Endothelial cell of umbilical vein (primary cell): Measurements from ENCODE around the gene CYGB. TPM values are rescaled to one million over a fixed set of nuclear protein-coding genes. Genes with fewer than 3 reads are reported as not detected.

Source experiments
- BruUV-seq: library from RNA; stranded (reverse); fragments of 400-500 nt; replicated peaks from 2 replicates; lab custom pipeline; 2021; lab: Mats Ljungman, UMichigan
- CTCF ChIA-PET: fragments of 300-600, 350-600 bp; sonication (Branson Sonifier 250); formaldehyde crosslinking; loops from one replicate; lab custom pipeline; 2021; ENCODE audit warnings: antibody characterized with exemption, inconsistent platforms; lab: Charles Lee
- POLR2A ChIA-PET: fragments of 300-600, 350-600 bp; sonication (Branson Sonifier 250); formaldehyde crosslinking; loops from one replicate; lab custom pipeline; 2021; ENCODE audit warnings: antibody characterized with exemption, inconsistent platforms; lab: Charles Lee
- DNase-seq: peaks from one replicate; pipeline ENCODE4 v3.0.0-alpha.2; 2011; ENCODE audit warnings: low read depth, low spot score
- FAIRE-seq: peaks from 2 replicates; lab custom pipeline; 2011; peaks lifted over from hg19 to GRCh38; lab: Jason Lieb, UNC
- H2AFZ ChIP-seq: 2 replicates; pipeline ENCODE4 v1.6.0; 2012; ENCODE audit warnings: low read depth, low read length, control low read depth, inconsistent platforms
- H3K27ac ChIP-seq: 2 replicates; pipeline ENCODE4 v1.5.1; 2011; ENCODE audit warnings: low read depth, mild to moderate bottlenecking, control low read depth, low read length, moderate library complexity; ENCODE audit not compliant: insufficient read depth
- H3K27me3 ChIP-seq, 2 experiments: 2 replicates each; pipeline versions ENCODE4 v1.6.0 to v1.6.1; 2011; ENCODE audit warnings: low read length in 2 of 2, mixed read lengths in 1 of 2; ENCODE audit not compliant: control insufficient read depth in 2 of 2, insufficient read depth in 2 of 2
- H3K36me3 ChIP-seq, 2 experiments: 2 replicates in 1 of 2; 3 replicates in 1 of 2; pipeline ENCODE4 v1.5.1; 2011; ENCODE audit warnings: low read length in 2 of 2, mild to moderate bottlenecking in 1 of 2, moderate library complexity in 1 of 2; ENCODE audit not compliant: control insufficient read depth in 2 of 2, insufficient read depth in 2 of 2; ENCODE audit errors: extremely low read depth in 1 of 2
- H3K4me1 ChIP-seq: 3 replicates; pipeline ENCODE4 v1.5.1; 2011; ENCODE audit warnings: mild to moderate bottlenecking, low read length; ENCODE audit not compliant: control insufficient read depth, insufficient read depth; ENCODE audit errors: extremely low read depth
- H3K4me2 ChIP-seq: 2 replicates; pipeline ENCODE4 v1.6.1; 2011; ENCODE audit warnings: low read length, control low read depth, mixed read lengths; ENCODE audit not compliant: insufficient read depth
- H3K4me3 ChIP-seq, 3 experiments: fragments of 200-600 bp in 1 of 3; sonication (generic), shearing (Covaris generic) in 1 of 3; replicated peaks in 1 of 3; 2 replicates each; pipeline ENCODE4 v1.5.1; 2011 to 2016; ENCODE audit warnings: control low read depth in 3 of 3, low read length in 3 of 3, mild to moderate bottlenecking in 2 of 3, inconsistent platforms in 1 of 3, low read depth in 1 of 3, moderate library complexity in 1 of 3; ENCODE audit not compliant: insufficient read depth in 1 of 3
- H3K79me2 ChIP-seq: 2 replicates; pipeline ENCODE4 v1.6.0; 2012; ENCODE audit warnings: low read length, inconsistent platforms; ENCODE audit not compliant: control insufficient read depth, insufficient read depth
- H3K9ac ChIP-seq: replicated peaks from 2 replicates; pipeline ENCODE3; 2011; ENCODE audit warnings: low read length, control low read depth; ENCODE audit not compliant: insufficient read depth; ENCODE audit errors: extremely low read depth
- H3K9me1 ChIP-seq: replicated peaks from 3 replicates; pipeline ENCODE4 v1.6.0; 2011; ENCODE audit warnings: mild to moderate bottlenecking, low read length; ENCODE audit not compliant: control insufficient read depth, insufficient read depth; ENCODE audit errors: extremely low read depth
- H3K9me3 ChIP-seq: replicated peaks from 2 replicates; pipeline ENCODE4 v1.5.1; 2012; ENCODE audit warnings: low read length, inconsistent platforms; ENCODE audit not compliant: control insufficient read depth, insufficient read depth
- H4K20me1 ChIP-seq: replicated peaks from 2 replicates; pipeline ENCODE3; 2011; ENCODE audit warnings: mild to moderate bottlenecking, low read length; ENCODE audit not compliant: control insufficient read depth, insufficient read depth; ENCODE audit errors: extremely low read depth
- CTCF ChIP-seq, 2 donors: IDR thresholded peaks; 1 replicate in 1 of 2; 2 replicates in 1 of 2; pipeline ENCODE4 v1.5.1; 2011; ENCODE audit warnings: low read length in 2 of 2, mild to moderate bottlenecking in 2 of 2, moderate library complexity in 2 of 2, control low read depth in 1 of 2, inconsistent platforms in 1 of 2, low read depth in 1 of 2; ENCODE audit not compliant: insufficient read depth in 1 of 2; ENCODE audit errors: extremely low read depth in 1 of 2
- EZH2 ChIP-seq: IDR thresholded peaks from 2 replicates; pipeline ENCODE4 v1.6.1; 2012; ENCODE audit warnings: borderline replicate concordance, low read depth, mild to moderate bottlenecking, moderate library complexity, low read length, inconsistent platforms; ENCODE audit not compliant: severe bottlenecking
- FOS ChIP-seq: IDR thresholded peaks from 2 replicates; pipeline ENCODE4 v1.6.1; 2011; ENCODE audit warnings: mild to moderate bottlenecking, low read length, moderate library complexity, borderline replicate concordance; ENCODE audit not compliant: insufficient read depth
- GATA2 ChIP-seq: IDR thresholded peaks from 2 replicates; pipeline ENCODE4 v1.7.0; 2011; ENCODE audit warnings: low read depth, mild to moderate bottlenecking, moderate library complexity, mixed read lengths, low read length; ENCODE audit not compliant: insufficient read length, insufficient read depth
- JUN ChIP-seq: IDR thresholded peaks from 2 replicates; pipeline ENCODE4 v1.6.1; 2011; ENCODE audit warnings: borderline replicate concordance, low read depth; ENCODE audit not compliant: insufficient read length, insufficient read depth
- MAX ChIP-seq: IDR thresholded peaks from 2 replicates; pipeline ENCODE4 v1.6.1; 2011; ENCODE audit not compliant: insufficient read depth, insufficient read length
- MYC ChIP-seq: IDR thresholded peaks from one replicate; pipeline ENCODE4 v1.6.1; 2011; ENCODE audit warnings: mild to moderate bottlenecking, low read depth, low read length
- POLR2A ChIP-seq: IDR thresholded peaks from 2 replicates; pipeline ENCODE4 v1.6.1; 2012; ENCODE audit warnings: low read depth, mild to moderate bottlenecking, control low read depth, low read length
- POLR2AphosphoS5 ChIP-seq: IDR thresholded peaks from 2 replicates; pipeline ENCODE4 v1.6.1; 2012; ENCODE audit warnings: low read depth, mild to moderate bottlenecking, control low read depth, low read length, moderate library complexity; ENCODE audit not compliant: insufficient read depth
- dilution Hi-C: fragments of 300-500 bp; cut with MboI; formaldehyde crosslinking; loops from one replicate; pipeline ENCODE4 v1.15.0; 2019; ENCODE audit warnings: low sequenced_read_pairs; ENCODE audit not compliant: extremely low pct_ligation_motif_present
- intact Hi-C: fragments of 100-400 bp; cut with micrococcal nuclease; formaldehyde crosslinking; loops from one replicate; pipeline ENCODE4 v1.10.0; 2022
- polyA plus RNA-seq, 4 experiments: library from polyadenylated mRNA; depleted of rRNA in 3 of 4; stranded (reverse) in 3 of 4; unstranded in 1 of 4; fragments of >200 nt; gene quantifications; 2 replicates each; pipeline versions ENCODE4 v1.2.1 to v1.2.3, GENCODE V29; 2011 to 2012; ENCODE audit warnings: missing spikeins in 1 of 4
- total RNA-seq: library from RNA; stranded (reverse); gene quantifications from 2 replicates; pipeline ENCODE4 v1.2.3, GENCODE V29; 2021

The CYGB gene
- total and polyA plus RNA-seq, 2 donors (not counting 3 experiments of a cell fraction or from before 2014, with no cell fraction given), result 0.22 to 0.91 TPM

- FAIRE-seq (no peak), DNase-seq (no peak)
- H3K36me3 ChIP-seq, result no peaks in the 10 kb centered on the region
- H3K79me2 ChIP-seq, result no peaks in the 10 kb centered on the region
- H3K4me1 ChIP-seq, result peaks cover 12% of the 10 kb centered on the region
- dilution Hi-C loops (no loop called here), intact Hi-C loops (no loop called here)
- H3K4me3 ChIP-seq, result no peak overlapping the region
- H3K9me3 ChIP-seq, result no peaks in the 10 kb centered on the region
- POLR2A ChIA-PET, result no interaction called here
- BruUV-seq, result no TSS peak
- no peaks in the 10 kb centered on the region for H4K20me1 ChIP-seq
- H3K9ac ChIP-seq, result no peak overlapping the region
- no peak overlapping the region for H3K4me2 ChIP-seq
- no peak overlapping the region for H2AFZ ChIP-seq
- H3K27me3 ChIP-seq, result peaks cover 0 to 3% of the 10 kb centered on the region in 2 experiments
- no peaks in the 10 kb centered on the region for H3K9me1 ChIP-seq
- H3K27ac ChIP-seq, result no peak overlapping the region
- CTCF ChIA-PET, result interaction anchor here (1.3 to 1.8 kb wide), 4 partner anchors 13 to 133 kb away, joined by 3 to 13 read pairs (median 6); no protein-coding TSS in a partner anchor
- no peak for TF ChIP-seq FOS
- no peak for TF ChIP-seq CTCF (IDR thresholded peaks at IDR 0.05; ENCODE audit: extremely low read depth in 1 of 2, insufficient read depth in 1 of 2, low read depth in 1 of 2, low read length in 2 of 2)
- no peak for TF ChIP-seq JUN
- no peak for TF ChIP-seq POLR2AphosphoS5
- no peak for TF ChIP-seq EZH2
- TF ChIP-seq POLR2A, result no peak
- TF ChIP-seq MAX, result no peak
- TF ChIP-seq MYC, result no peak
- TF ChIP-seq GATA2, result no peak
Measured at GRCh38 chr17:76549215-76549518, 11.7 kb upstream of the CYGB start.
